ENCODE data around the gene DRC7.

Gene DRC7

GRCh38 chr16:57694725-57695679, at the start of gene DRC7:
Gene DRC7, plus strand, starts transcription at chr16:57694806. Its CDS starts 3,144 bp downstream, at chr16:57697950.
- H3K36me3 ChIP-seq (ENCODE audit: control insufficient read depth in 5 of 5, insufficient read depth in 5 of 5, low read length in 5 of 5), result no peaks in the 10 kb centered on the region
- H3K4me3 ChIP-seq (ENCODE audit: low read depth in 1 of 5, low read length in 5 of 5), result peak within 1 kb of the TSS in 4 of 5 donors; percentile 2 to 53 (median 33)
- peaks cover 0 to 5% (median 0%) of the 10 kb centered on the region in 5 donors for H3K4me1 ChIP-seq (ENCODE audit: control insufficient read depth in 5 of 5, insufficient read depth in 5 of 5, low read length in 5 of 5)
- no peak within 1 kb of the TSS for H3K27ac ChIP-seq (ENCODE audit: low read depth, low read length)
- H3K9ac ChIP-seq (ENCODE audit: low read length in 5 of 5), result peak within 1 kb of the TSS in 1 of 5 donors; percentile 24
- peaks cover 1 to 13% (median 2%) of the 10 kb centered on the region in 5 donors for H3K27me3 ChIP-seq (ENCODE audit: control insufficient read depth in 5 of 5, insufficient read depth in 4 of 5, low read length in 5 of 5)
- no peaks in the 10 kb centered on the region for H3K9me3 ChIP-seq (ENCODE audit: control insufficient read depth in 5 of 5, low read length in 5 of 5)

GRCh38 chr16:57645169-57645568, 49.4 kb upstream of the DRC7 start:
- Histone ChIP-seq H3K36me3 (ENCODE audit: control insufficient read depth in 5 of 5, insufficient read depth in 5 of 5, low read length in 5 of 5) (peaks cover 0 to 16% (median 11%) of the 10 kb centered on the region in 5 donors), H3K4me3 (ENCODE audit: low read depth in 1 of 5, low read length in 5 of 5) (peak overlapping the region in 1 of 5 donors; percentile 29), H3K9me3 (ENCODE audit: control insufficient read depth in 5 of 5, low read length in 5 of 5) (no peaks in the 10 kb centered on the region), H3K27ac (ENCODE audit: low read depth, low read length) (peak overlapping the region; percentile 76), H3K27me3 (ENCODE audit: control insufficient read depth in 5 of 5, insufficient read depth in 4 of 5, low read length in 5 of 5) (peaks cover 0 to 8% (median 3%) of the 10 kb centered on the region in 5 donors), H3K4me1 (ENCODE audit: control insufficient read depth in 5 of 5, insufficient read depth in 5 of 5, low read length in 5 of 5) (peaks cover 0 to 79% (median 20%) of the 10 kb centered on the region in 5 donors), H3K9ac (ENCODE audit: low read length in 5 of 5) (no peak overlapping the region)

- Histone ChIP-seq H3K4me3 (ENCODE audit: low read depth in 1 of 5, low read length in 5 of 5) (peak overlapping the region in 1 of 5 donors; percentile 29), H3K27ac (ENCODE audit: low read depth, low read length) (peak overlapping the region; percentile 81), H3K9me3 (ENCODE audit: control insufficient read depth in 5 of 5, low read length in 5 of 5) (no peaks in the 10 kb centered on the region), H3K27me3 (ENCODE audit: control insufficient read depth in 5 of 5, insufficient read depth in 4 of 5, low read length in 5 of 5) (peaks cover 0 to 8% (median 3%) of the 10 kb centered on the region in 5 donors), H3K4me1 (ENCODE audit: control insufficient read depth in 5 of 5, insufficient read depth in 5 of 5, low read length in 5 of 5) (peaks cover 0 to 72% (median 20%) of the 10 kb centered on the region in 5 donors), H3K9ac (ENCODE audit: low read length in 5 of 5) (no peak overlapping the region), H3K36me3 (ENCODE audit: control insufficient read depth in 5 of 5, insufficient read depth in 5 of 5, low read length in 5 of 5) (peaks cover 0 to 18% (median 14%) of the 10 kb centered on the region in 5 donors)
These were observed 48.8 kb upstream of the DRC7 start for GRCh38 chr16:57645691-57646387.

- peak overlapping the region in 1 of 5 donors; percentile 51 for H3K9ac ChIP-seq (ENCODE audit: low read length in 5 of 5)
- H3K36me3 ChIP-seq (ENCODE audit: control insufficient read depth in 5 of 5, insufficient read depth in 5 of 5, low read length in 5 of 5), result peaks cover 0 to 25% (median 21%) of the 10 kb centered on the region in 5 donors
- peaks cover 0 to 69% (median 20%) of the 10 kb centered on the region in 5 donors for H3K4me1 ChIP-seq (ENCODE audit: control insufficient read depth in 5 of 5, insufficient read depth in 5 of 5, low read length in 5 of 5)
- peak overlapping the region; percentile 81 for H3K27ac ChIP-seq (ENCODE audit: low read depth, low read length)
- peak overlapping the region in 1 of 5 donors; percentile 5 for H3K4me3 ChIP-seq (ENCODE audit: low read depth in 1 of 5, low read length in 5 of 5)
- H3K9me3 ChIP-seq (ENCODE audit: control insufficient read depth in 5 of 5, low read length in 5 of 5), result no peaks in the 10 kb centered on the region
- H3K27me3 ChIP-seq (ENCODE audit: control insufficient read depth in 5 of 5, insufficient read depth in 4 of 5, low read length in 5 of 5), result peaks cover 0 to 10% (median 3%) of the 10 kb centered on the region in 5 donors
These were observed 48.1 kb upstream of the DRC7 start for GRCh38 chr16:57646388-57647039.

DNA sequence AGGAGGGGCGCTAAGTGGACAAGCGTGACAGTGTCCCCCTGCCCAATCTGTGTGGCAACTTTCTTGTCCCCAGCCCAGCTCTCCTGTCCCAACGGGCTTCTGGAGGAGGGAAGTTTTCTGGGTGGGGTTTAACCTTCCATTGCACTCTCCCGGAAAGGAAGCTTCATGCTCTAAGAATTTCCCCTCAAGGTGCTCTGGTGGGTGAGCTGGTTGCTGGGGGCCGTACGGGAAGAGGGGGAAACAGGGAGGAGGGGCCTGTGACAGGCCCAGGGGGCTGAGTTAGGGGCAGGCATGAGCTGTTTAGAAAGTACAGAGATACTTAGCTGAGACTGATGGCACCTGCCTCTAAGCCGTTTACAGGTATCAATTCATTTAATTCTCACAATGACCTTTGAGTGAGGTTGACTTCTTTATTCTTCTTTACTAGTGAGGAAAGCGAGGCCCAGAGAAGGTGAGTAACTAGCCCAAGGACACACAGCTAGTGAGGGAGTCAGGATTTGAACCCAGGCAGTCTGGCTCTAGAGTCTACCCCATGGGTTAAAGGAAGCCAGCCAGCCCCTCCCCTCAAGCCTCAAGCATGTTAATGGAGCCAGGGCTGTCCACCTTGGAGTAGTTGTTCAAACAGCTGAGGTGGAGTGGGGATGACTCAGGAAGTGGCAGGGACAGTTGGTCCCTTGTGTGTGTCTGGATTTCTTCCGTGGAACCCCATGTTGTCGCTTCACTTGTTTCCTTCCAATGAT, 47.3 kb upstream of the DRC7 start:
- Histone ChIP-seq H3K27ac (ENCODE audit: low read depth, low read length) (peak overlapping the region; percentile 93), H3K4me3 (ENCODE audit: low read depth in 1 of 5, low read length in 5 of 5) (peak overlapping the region in 1 of 5 donors; percentile 3), H3K36me3 (ENCODE audit: control insufficient read depth in 5 of 5, insufficient read depth in 5 of 5, low read length in 5 of 5) (peaks cover 0 to 30% (median 25%) of the 10 kb centered on the region in 5 donors), H3K9me3 (ENCODE audit: control insufficient read depth in 5 of 5, low read length in 5 of 5) (no peaks in the 10 kb centered on the region), H3K4me1 (ENCODE audit: control insufficient read depth in 5 of 5, insufficient read depth in 5 of 5, low read length in 5 of 5) (peaks cover 0 to 70% (median 20%) of the 10 kb centered on the region in 5 donors), H3K27me3 (ENCODE audit: control insufficient read depth in 5 of 5, insufficient read depth in 4 of 5, low read length in 5 of 5) (peaks cover 0 to 10% (median 3%) of the 10 kb centered on the region in 5 donors), H3K9ac (ENCODE audit: low read length in 5 of 5) (peak overlapping the region in 3 of 5 donors; percentile 43 to 57 (median 56))

DNA sequence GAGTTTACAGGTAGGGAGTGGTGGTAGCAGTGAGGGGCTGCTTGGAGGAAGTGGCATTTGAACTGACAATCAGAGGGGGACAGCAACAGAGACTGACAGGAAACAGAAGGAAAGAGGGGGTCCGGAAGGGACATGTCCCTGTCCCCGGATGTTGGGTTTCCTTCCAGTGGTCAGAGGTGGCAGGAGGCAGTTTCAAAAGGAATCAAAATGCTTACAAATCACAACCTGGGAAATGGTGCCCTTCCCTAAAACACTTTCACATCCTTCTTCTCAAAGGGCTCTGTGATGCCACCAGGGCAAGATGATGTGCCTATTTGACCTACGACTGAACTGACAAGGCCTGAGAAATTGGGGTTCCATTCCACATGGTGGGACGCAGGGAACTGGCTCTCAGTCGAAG, 46.5 kb upstream of the DRC7 start:
- Histone ChIP-seq H3K9ac (ENCODE audit: low read length in 5 of 5) (peak overlapping the region in 3 of 5 donors; percentile 56 to 66 (median 57)), H3K27me3 (ENCODE audit: control insufficient read depth in 5 of 5, insufficient read depth in 4 of 5, low read length in 5 of 5) (peaks cover 0 to 10% (median 3%) of the 10 kb centered on the region in 5 donors), H3K4me1 (ENCODE audit: control insufficient read depth in 5 of 5, insufficient read depth in 5 of 5, low read length in 5 of 5) (peaks cover 0 to 68% (median 18%) of the 10 kb centered on the region in 5 donors), H3K27ac (ENCODE audit: low read depth, low read length) (peak overlapping the region; percentile 93), H3K4me3 (ENCODE audit: low read depth in 1 of 5, low read length in 5 of 5) (peak overlapping the region in 1 of 5 donors; percentile 5), H3K36me3 (ENCODE audit: control insufficient read depth in 5 of 5, insufficient read depth in 5 of 5, low read length in 5 of 5) (peaks cover 0 to 36% (median 27%) of the 10 kb centered on the region in 5 donors), H3K9me3 (ENCODE audit: control insufficient read depth in 5 of 5, low read length in 5 of 5) (no peaks in the 10 kb centered on the region)

GRCh38 chr16:57648581-57649442, 45.8 kb upstream of the DRC7 start:
- peak overlapping the region; percentile 93 for H3K27ac ChIP-seq (ENCODE audit: low read depth, low read length)

GRCh38 chr16:57649443-57649751, 45.2 kb upstream of the DRC7 start:
- Histone ChIP-seq H3K9ac (ENCODE audit: low read length in 5 of 5) (no peak overlapping the region), H3K27ac (ENCODE audit: low read depth, low read length) (no peak overlapping the region), H3K36me3 (ENCODE audit: control insufficient read depth in 5 of 5, insufficient read depth in 5 of 5, low read length in 5 of 5) (peaks cover 0 to 41% (median 23%) of the 10 kb centered on the region in 5 donors), H3K27me3 (ENCODE audit: control insufficient read depth in 5 of 5, insufficient read depth in 4 of 5, low read length in 5 of 5) (peaks cover 0 to 10% (median 6%) of the 10 kb centered on the region in 5 donors), H3K4me1 (ENCODE audit: control insufficient read depth in 5 of 5, insufficient read depth in 5 of 5, low read length in 5 of 5) (peaks cover 0 to 65% (median 11%) of the 10 kb centered on the region in 5 donors), H3K9me3 (ENCODE audit: control insufficient read depth in 5 of 5, low read length in 5 of 5) (no peaks in the 10 kb centered on the region), H3K4me3 (ENCODE audit: low read depth in 1 of 5, low read length in 5 of 5) (no peak overlapping the region)

More at GRCh38 chr16:57648581-57649442, 45.8 kb upstream of the DRC7 start:
- peaks cover 0 to 68% (median 14%) of the 10 kb centered on the region in 5 donors for H3K4me1 ChIP-seq (ENCODE audit: control insufficient read depth in 5 of 5, insufficient read depth in 5 of 5, low read length in 5 of 5)
- peaks cover 0 to 43% (median 27%) of the 10 kb centered on the region in 5 donors for H3K36me3 ChIP-seq (ENCODE audit: control insufficient read depth in 5 of 5, insufficient read depth in 5 of 5, low read length in 5 of 5)
- peaks cover 0 to 10% (median 3%) of the 10 kb centered on the region in 5 donors for H3K27me3 ChIP-seq (ENCODE audit: control insufficient read depth in 5 of 5, insufficient read depth in 4 of 5, low read length in 5 of 5)
- H3K4me3 ChIP-seq (ENCODE audit: low read depth in 1 of 5, low read length in 5 of 5), result no peak overlapping the region
- H3K9ac ChIP-seq (ENCODE audit: low read length in 5 of 5), result peak overlapping the region in 1 of 5 donors; percentile 48
- H3K9me3 ChIP-seq (ENCODE audit: control insufficient read depth in 5 of 5, low read length in 5 of 5), result no peaks in the 10 kb centered on the region

Measured in subcutaneous abdominal adipose tissue (tissue), 5 donors.